Natural killer cell (primary cell): ENCODE measurements around the gene HLA-E. TPM values are rescaled to one million over a fixed set of nuclear protein-coding genes. Genes with fewer than 3 reads are reported as not detected.

Experiments
- ATAC-seq, 3 donors: fragments of 150-1000 bp in 2 of 3; fragments of 200-7000 bp in 1 of 3; cut with Tn5 transposase; 1 replicate in 1 of 3; 2 replicates in 2 of 3; pipeline ENCODE4 v1.10.0; 2021; ENCODE audit warnings: mild to moderate bottlenecking in 2 of 3, moderate library complexity in 2 of 3
- DNase-seq, 2 donors: peaks; one replicate each; pipeline versions ENCODE4 v3.0.0 to v3.0.0-alpha.2; 2013 to 2021; ENCODE audit warnings: mixed read lengths in 1 of 2
- H3K27ac ChIP-seq: one replicate; pipeline ENCODE4 v1.5.1; 2013; ENCODE audit warnings: mild to moderate bottlenecking, low read length
- H3K27me3 ChIP-seq: one replicate; pipeline ENCODE4 v1.6.1; 2013; ENCODE audit warnings: low read length; ENCODE audit not compliant: control insufficient read depth, insufficient read depth
- H3K36me3 ChIP-seq: one replicate; pipeline ENCODE4 v1.6.1; 2013; ENCODE audit warnings: low read length; ENCODE audit not compliant: control insufficient read depth, insufficient read depth
- H3K4me1 ChIP-seq: one replicate; pipeline ENCODE4 v1.6.1; 2013; ENCODE audit warnings: low read length; ENCODE audit not compliant: control insufficient read depth, insufficient read depth
- H3K4me3 ChIP-seq: one replicate; pipeline ENCODE4 v1.5.1; 2013; ENCODE audit warnings: low read length
- H3K9me3 ChIP-seq: one replicate; pipeline ENCODE4 v1.6.1; 2013; ENCODE audit warnings: low read length; ENCODE audit not compliant: control insufficient read depth, insufficient read depth
- H3K27ac Mint-ChIP-seq, 2 donors: one replicate each; pipeline ENCODE4 v1.8.0; 2022; ENCODE audit warnings: mild to moderate bottlenecking in 2 of 2, mixed read lengths in 2 of 2, moderate library complexity in 1 of 2
- H3K27me3 Mint-ChIP-seq, 2 donors: one replicate each; pipeline ENCODE4 v1.8.0; 2022; ENCODE audit warnings: low read depth in 2 of 2, mixed read lengths in 2 of 2
- H3K36me3 Mint-ChIP-seq: one replicate; pipeline ENCODE4 v1.8.0; 2022; ENCODE audit warnings: mixed read lengths
- H3K4me1 Mint-ChIP-seq, 2 donors: one replicate each; pipeline ENCODE4 v1.8.0; 2022; ENCODE audit warnings: mixed read lengths in 2 of 2
- H3K4me3 Mint-ChIP-seq: one replicate; pipeline ENCODE4 v1.8.0; 2022; ENCODE audit warnings: mild to moderate bottlenecking, moderate library complexity, mixed read lengths
- H3K9me3 Mint-ChIP-seq, 2 donors: one replicate each; pipeline ENCODE4 v1.8.0; 2022; ENCODE audit warnings: mixed read lengths in 2 of 2
- CTCF ChIP-seq: fragments of 200-600 bp; IDR thresholded peaks from one replicate; pipeline ENCODE4 v1.8.0; 2022; ENCODE audit warnings: antibody characterized with exemption
- WGBS: methylation state at CpG from one replicate; pipeline ENCODE4 v1.1.7; 2013; ENCODE audit warnings: missing lambda C conversion rate; ENCODE audit not compliant: insufficient coverage; 5-methylcytosine and 5-hydroxymethylcytosine counted together
- intact Hi-C: fragments of 100-400 bp; cut with micrococcal nuclease; formaldehyde crosslinking; loops from one replicate; pipeline ENCODE4 v1.14.2; 2022
- total RNA-seq, 4 donors: library from RNA; stranded (reverse); fragments of 120-200 nt in 1 of 4; gene quantifications; one replicate each; pipeline versions ENCODE4 v1.2.3 to v1.2.4, GENCODE V29; 2013 to 2022

HLA-E gene
- total RNA-seq, 3 donors from 2014 or later (not counting 1 experiment from before 2014, with no cell fraction given), result 1,807 to 2,048 (median 1,904) TPM

DNA sequence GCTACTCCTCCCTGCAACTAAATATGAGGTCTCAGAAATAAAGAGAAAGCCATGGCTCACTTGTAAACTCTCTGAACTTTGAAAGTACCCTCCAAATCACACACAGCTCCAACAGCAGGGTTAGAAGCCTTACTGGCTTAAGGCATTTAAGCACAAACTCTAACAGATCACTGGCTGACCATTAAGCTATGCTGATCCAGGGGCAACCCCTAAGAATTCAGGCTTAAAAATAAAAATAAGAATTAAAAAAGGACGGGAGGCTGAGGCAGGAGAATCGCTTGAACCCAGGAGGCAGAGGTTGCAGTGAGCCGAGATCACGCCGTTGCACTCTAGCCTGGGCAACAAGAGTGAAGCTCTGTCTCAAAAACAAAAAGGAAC is 21.8 kb downstream of the HLA-E start:
- Histone ChIP-seq H3K27me3 (no peaks in the 10 kb centered on the region), H3K9me3 (no peaks in the 10 kb centered on the region), H3K4me3 (no peak overlapping the region), H3K27ac (peak overlapping the region; percentile 21), H3K36me3 (no peaks in the 10 kb centered on the region), H3K4me1 (peaks cover 62% of the 10 kb centered on the region)
- TF ChIP-seq CTCF, result no peak
- intact Hi-C loops, result no loop called here
- Mint-ChIP-seq H3K27ac (peak overlapping the region; percentile 85 to 88), H3K27me3 (no peaks in the 10 kb centered on the region), H3K4me1 (peaks cover 55 to 56% of the 10 kb centered on the region in 2 donors), H3K9me3 (no peaks in the 10 kb centered on the region), H3K4me3 (no peak overlapping the region), H3K36me3 (no peaks in the 10 kb centered on the region)
- ATAC-seq (no peak), DNase-seq (peak in 1 of 2 donors; percentile 10)
- WGBS, result 61% methylated on average over 5 of the region's 5 CpGs

GRCh38 chr6:30513451-30513850 is 24.1 kb downstream of the HLA-E start:
- no peak overlapping the region for H3K27ac ChIP-seq
- Mint-ChIP-seq H3K27me3 (no peaks in the 10 kb centered on the region), H3K4me1 (peaks cover 49 to 51% of the 10 kb centered on the region in 2 donors), H3K27ac (no peak overlapping the region), H3K36me3 (no peaks in the 10 kb centered on the region), H3K4me3 (no peak overlapping the region), H3K9me3 (no peaks in the 10 kb centered on the region)
- 88% methylated on average over 1 of the region's 2 CpGs for WGBS
- H3K9me3 ChIP-seq, result peaks cover 5% of the 10 kb centered on the region
- intact Hi-C loops, result no loop called here
- no peak for TF ChIP-seq CTCF
- no peak for ATAC-seq
- no peak for DNase-seq
- no peaks in the 10 kb centered on the region for H3K27me3 ChIP-seq
- H3K4me1 ChIP-seq, result peaks cover 64% of the 10 kb centered on the region
- H3K4me3 ChIP-seq, result no peak overlapping the region
- H3K36me3 ChIP-seq, result no peaks in the 10 kb centered on the region

GRCh38 chr6:30515106-30515505 is 25.8 kb downstream of the HLA-E start:
- Mint-ChIP-seq H3K27me3 (no peaks in the 10 kb centered on the region), H3K4me1 (peaks cover 45% of the 10 kb centered on the region in 2 donors), H3K9me3 (no peaks in the 10 kb centered on the region), H3K4me3 (peak overlapping the region; percentile 89), H3K27ac (peak overlapping the region; percentile 93 to 96), H3K36me3 (no peaks in the 10 kb centered on the region)
- intact Hi-C loops, result no loop called here
- Histone ChIP-seq H3K27ac (peak overlapping the region; percentile 94), H3K4me1 (peaks cover 56% of the 10 kb centered on the region), H3K9me3 (peaks cover 9% of the 10 kb centered on the region), H3K27me3 (no peaks in the 10 kb centered on the region), H3K36me3 (no peaks in the 10 kb centered on the region), H3K4me3 (peak overlapping the region; percentile 47)
- WGBS, result 61% methylated on average over 4 of the region's 4 CpGs
- no peak for TF ChIP-seq CTCF
- no peak for ATAC-seq
- no peak for DNase-seq
